NB4 (cell line): ENCODE measurements around the gene TRIM3.

Experiments used
- DNase-seq: peaks from one replicate; pipeline ENCODE4 v3.0.0; 2010; ENCODE audit warnings: low read depth
- H3K4me3 ChIP-seq: one replicate; pipeline ENCODE4 v1.5.1; 2011; ENCODE audit warnings: mild to moderate bottlenecking, low read depth, low read length, moderate library complexity
- MYC ChIP-seq: IDR thresholded peaks from 2 replicates; pipeline ENCODE4 v1.6.1; 2011; ENCODE audit warnings: low read depth, low read length
- POLR2A ChIP-seq: IDR thresholded peaks from 2 replicates; pipeline ENCODE4 v1.6.1; 2011; ENCODE audit warnings: mild to moderate bottlenecking; ENCODE audit not compliant: insufficient read length; ENCODE audit errors: extremely low read depth
- TF ChIP-seq, protein P1 (sequence below): IDR thresholded peaks from 2 replicates; pipeline ENCODE4 v1.6.1; 2011; ENCODE audit warnings: low read depth, low read length
- TF ChIP-seq, protein P2 (sequence below): IDR thresholded peaks from one replicate; pipeline ENCODE4 v1.5.1; 2012; ENCODE audit warnings: low read depth, low read length

TRIM3 gene

DNA sequence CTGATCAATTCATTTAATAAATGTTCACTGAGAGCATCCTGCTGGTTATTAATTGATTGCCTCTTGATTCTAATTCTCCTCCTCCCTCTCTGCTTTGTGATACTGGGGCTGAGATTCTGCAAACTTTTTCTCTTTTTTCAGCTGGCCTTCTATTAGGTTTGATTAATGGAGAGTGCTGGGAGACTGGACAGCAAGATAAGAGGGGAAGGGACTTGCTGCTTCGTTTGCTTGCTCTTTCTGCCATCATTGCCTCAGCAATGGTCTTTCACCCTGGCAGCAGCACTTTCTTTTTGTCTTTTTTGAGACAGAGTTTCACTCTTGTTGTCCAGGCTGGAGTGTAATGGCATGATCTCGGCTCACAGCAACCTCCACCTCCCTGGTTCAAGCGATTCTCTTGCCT, 30.4 kb upstream of the TRIM3 start:
- TF ChIP-seq, protein P1, sequence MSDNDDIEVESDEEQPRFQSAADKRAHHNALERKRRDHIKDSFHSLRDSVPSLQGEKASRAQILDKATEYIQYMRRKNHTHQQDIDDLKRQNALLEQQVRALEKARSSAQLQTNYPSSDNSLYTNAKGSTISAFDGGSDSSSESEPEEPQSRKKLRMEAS = no peak
- no peak for TF ChIP-seq MYC
- TF ChIP-seq POLR2A = no peak
- TF ChIP-seq, protein P2, sequence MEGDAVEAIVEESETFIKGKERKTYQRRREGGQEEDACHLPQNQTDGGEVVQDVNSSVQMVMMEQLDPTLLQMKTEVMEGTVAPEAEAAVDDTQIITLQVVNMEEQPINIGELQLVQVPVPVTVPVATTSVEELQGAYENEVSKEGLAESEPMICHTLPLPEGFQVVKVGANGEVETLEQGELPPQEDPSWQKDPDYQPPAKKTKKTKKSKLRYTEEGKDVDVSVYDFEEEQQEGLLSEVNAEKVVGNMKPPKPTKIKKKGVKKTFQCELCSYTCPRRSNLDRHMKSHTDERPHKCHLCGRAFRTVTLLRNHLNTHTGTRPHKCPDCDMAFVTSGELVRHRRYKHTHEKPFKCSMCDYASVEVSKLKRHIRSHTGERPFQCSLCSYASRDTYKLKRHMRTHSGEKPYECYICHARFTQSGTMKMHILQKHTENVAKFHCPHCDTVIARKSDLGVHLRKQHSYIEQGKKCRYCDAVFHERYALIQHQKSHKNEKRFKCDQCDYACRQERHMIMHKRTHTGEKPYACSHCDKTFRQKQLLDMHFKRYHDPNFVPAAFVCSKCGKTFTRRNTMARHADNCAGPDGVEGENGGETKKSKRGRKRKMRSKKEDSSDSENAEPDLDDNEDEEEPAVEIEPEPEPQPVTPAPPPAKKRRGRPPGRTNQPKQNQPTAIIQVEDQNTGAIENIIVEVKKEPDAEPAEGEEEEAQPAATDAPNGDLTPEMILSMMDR = no peak
- H3K4me3 ChIP-seq = no peak overlapping the region
- no peak for DNase-seq

DNA sequence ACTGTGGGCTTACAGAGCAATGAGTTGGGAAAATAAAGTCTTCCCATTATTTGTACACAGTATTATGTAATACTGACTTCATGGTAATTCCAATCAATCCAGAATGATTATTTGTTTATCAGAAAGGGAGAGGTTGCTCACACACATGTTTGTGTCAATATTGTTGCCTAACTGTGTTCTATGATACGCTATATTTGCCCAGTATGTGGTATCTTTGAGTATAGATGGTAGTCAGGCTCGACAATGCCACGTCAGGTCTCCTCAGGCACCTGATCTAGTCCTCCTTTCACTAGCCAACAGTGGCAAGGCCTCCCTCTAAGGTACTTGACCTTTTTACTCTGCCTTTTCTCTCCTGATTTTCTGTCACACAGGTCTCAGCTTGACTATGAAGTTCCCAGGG, 28.6 kb upstream of the TRIM3 start:
- TF ChIP-seq POLR2A (no peak), MYC (no peak)
- TF ChIP-seq, protein P2 = no peak
- TF ChIP-seq, protein P1 = no peak
- DNase-seq = no peak
- H3K4me3 ChIP-seq = no peak overlapping the region

DNA sequence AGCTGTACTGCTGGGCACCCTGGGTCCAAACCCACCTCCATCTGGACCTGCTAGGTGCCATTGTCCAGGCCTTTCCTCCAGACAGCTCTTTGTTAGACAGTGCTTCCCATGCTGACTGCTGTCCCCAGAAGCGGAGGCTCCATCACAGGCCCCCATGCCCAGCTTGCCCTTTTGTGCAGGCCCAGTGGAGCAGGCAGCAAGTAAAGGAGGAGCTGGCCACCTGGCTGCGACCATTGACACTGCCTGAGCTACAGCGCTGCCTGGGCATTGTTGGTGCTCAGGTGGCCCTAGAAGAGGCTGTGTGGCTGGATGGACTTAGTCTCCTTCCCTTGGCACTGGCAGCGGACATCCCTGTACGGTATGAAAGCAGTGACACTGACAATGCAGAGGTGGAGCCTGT, 24.8 kb upstream of the TRIM3 start:
- DNase-seq = no peak
- H3K4me3 ChIP-seq = no peak overlapping the region
- TF ChIP-seq MYC (no peak), POLR2A (no peak)
- TF ChIP-seq, protein P1 = no peak
- TF ChIP-seq, protein P2 = no peak

DNA sequence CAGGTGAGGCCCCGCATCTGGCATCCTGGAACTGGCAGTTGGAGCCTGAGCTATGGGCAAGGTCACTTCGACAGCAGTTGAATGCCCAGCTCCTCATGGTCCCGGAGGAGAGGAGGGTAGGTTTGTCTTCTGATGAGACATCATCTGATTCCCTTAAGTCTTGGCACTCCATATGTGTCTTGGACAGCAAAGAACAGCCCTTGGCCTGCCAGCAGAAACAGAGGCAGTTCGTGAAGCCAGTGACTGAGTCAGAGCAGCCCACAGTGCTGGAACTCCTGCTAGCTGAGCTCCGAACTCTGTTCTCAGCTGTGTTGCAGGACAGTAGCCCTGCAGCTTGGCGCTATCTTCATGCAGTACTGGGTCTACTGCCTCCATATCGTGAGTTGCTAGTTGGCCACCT, 24.4 kb upstream of the TRIM3 start:
- H3K4me3 ChIP-seq = no peak overlapping the region
- TF ChIP-seq, protein P2 = no peak
- TF ChIP-seq POLR2A = no peak
- no peak for TF ChIP-seq MYC
- TF ChIP-seq, protein P1 = no peak
- no peak for DNase-seq

DNA sequence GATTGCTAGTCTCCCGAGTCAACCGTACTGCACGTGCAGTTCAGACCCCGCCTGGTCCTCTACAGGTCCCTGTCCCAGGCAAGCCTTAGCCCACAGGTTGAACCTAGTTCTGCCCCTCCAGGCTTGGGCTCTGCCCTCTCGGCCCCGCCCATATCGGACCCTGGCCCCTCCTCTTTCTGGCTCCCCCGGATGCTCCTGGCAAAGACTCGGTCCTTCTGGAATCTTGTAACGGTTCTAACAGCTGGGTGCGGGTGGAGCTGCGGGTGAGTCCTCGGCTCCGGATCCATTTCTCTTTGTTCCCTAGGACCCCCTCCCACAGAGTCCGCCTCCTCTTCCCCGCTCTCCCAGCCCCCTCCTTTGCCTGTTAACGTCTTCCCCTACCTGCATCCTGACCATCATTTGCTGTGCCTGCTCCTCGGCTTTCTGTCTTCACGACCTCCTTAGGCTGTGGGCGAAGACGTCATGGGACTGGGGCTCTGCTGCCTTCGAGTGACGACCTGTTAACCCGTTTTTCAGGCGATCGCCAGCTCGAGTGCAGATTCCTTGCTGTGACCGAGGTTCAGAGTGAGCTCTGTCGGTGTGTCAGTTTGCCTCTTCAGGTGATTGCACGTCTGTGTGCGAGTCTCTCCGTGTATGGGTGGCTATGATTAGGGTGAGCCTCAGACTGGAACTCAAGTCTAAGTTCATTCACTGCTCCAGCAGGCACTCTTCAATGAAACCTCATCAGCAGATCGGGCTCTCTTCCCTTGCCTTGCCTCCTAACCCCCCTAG, 23.5 kb upstream of the TRIM3 start, which contains the start of gene DNHD1:
DNHD1 (plus strand) TSS at position 212 of the 771 bp plus-strand sequence. CDS start 936 bp downstream, outside the sequence.
- DNase-seq = no peak
- no peak within 1 kb of the TSS for H3K4me3 ChIP-seq
- TF ChIP-seq, protein P2 = no peak
- TF ChIP-seq MYC (no peak), POLR2A (no peak)
- TF ChIP-seq, protein P1 = no peak
